GM21619 (cell line): ENCODE measurements around the gene DCAF8.

Experiments
- ATAC-seq: cut with Tn5 transposase; IDR thresholded peaks from one replicate; pipeline ENCODE4 v1.9.1; 2021; ENCODE audit not compliant: unreplicated experiment

Gene DCAF8

DNA sequence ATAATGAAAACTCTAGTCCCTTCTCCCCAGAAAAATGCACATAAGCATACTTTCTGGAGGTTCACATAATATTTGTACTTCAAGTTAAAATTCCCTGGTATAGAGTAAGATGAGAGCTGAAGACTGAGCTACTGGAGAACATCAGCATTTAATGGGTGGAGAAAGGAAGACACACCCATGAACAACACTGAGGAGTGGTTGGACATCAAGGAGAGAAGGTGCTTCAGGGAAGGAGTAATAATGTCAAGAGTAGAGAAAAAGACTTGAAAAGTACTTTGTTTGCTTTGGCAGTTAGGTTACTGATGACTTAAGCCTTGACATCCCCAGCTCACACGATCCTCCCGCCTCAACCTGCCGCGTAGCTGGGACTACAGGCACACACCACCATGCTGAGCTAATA lies 35.3 kb downstream of the DCAF8 start:
- ATAC-seq, result no peak

DNA sequence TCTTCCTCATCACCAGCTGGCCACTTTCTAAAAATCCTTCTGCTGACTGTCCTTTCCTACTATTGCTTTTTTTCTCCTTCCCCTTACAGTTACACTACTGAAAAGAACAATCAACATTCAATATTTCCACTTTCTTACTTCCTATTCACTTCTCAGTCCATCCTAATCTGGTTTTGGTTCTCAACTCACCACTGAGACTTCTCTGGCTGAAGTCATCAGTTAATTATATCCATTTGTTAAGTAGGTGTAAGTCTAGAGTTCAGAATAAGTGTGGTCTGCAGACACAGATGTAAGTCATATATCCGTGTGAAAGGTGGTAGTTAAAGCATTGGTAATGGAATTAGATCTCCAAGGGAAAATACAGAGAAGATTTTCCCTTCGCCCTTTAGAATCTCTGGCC lies 35.7 kb downstream of the DCAF8 start:
- ATAC-seq, result no peak

DNA sequence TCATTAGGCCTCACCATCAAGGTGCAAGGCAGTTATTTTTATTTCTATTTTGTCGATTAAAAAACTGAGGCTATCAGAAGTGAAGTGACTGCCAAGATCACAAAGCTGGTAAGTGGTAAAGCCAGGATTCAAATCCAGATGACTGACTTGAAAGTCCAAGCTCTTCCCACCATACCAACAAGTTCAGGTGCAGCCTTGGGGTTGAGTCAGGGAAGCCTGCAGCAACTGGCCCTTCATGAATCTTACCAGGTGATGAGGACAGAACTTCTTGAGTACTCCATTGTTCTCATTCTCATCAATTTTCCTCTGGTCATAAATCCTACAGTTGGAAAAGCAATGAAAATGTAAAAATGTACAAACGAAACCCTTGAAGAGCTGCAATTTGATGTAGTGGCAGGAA lies 37.0 kb downstream of the DCAF8 start:
- no peak for ATAC-seq

DNA sequence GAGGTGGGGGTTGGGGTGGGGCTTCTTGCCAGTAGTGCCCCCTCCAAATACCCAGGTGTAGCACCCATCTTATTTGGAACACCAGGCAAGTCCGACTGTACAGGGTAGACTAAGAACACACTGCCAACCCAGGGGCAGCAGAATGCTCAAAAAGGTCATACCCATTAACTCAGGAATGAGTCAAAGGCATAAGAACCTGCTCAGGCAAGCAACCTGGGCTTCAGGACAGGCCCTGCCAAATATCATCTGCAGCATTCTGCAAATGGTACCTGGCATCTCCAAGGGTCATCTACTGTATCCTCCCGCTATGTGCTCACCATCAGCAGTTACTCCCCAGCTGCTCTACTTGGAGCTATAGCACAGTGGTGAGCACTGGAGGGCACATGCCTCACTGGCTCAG lies 37.7 kb downstream of the DCAF8 start:
- ATAC-seq, result no peak

DNA sequence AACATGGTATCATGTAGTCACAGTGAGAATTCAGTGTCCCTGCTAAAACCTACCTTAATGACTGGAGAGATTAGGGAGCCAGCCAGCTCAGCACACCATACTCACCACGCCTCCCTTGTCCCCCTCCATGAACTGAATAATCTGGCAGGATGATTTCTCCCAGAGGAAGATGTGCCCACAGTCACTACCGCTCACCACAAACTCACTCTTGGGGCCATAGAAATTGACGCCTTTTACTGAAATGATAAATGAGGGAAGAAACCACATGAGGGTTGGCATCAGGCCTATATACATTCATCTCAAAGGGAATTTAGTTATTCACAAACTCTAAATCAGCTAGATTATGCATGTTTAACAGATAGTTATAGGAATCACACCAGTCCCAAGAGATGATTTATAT lies 39.8 kb downstream of the DCAF8 start:
- ATAC-seq, result no peak

DNA sequence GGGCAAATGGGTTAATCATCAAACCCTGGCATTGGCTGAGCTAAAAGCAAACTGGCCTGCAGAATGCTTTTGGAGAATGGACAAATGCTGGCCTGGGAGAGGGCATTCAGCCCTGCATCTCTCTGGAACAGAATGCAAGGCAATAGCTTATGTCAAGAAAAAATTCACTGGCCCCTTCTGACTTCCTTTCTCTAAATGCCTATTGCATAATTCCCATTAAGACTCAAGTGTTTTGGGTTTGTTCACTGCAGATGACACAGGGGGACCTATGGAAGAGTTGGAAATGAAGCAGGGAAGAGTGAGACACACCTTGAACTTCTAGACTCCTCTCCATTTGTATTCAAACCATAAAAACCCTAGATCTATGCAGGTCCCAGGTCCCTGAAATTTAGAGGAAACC lies 41.3 kb downstream of the DCAF8 start:
- ATAC-seq, result no peak

DNA sequence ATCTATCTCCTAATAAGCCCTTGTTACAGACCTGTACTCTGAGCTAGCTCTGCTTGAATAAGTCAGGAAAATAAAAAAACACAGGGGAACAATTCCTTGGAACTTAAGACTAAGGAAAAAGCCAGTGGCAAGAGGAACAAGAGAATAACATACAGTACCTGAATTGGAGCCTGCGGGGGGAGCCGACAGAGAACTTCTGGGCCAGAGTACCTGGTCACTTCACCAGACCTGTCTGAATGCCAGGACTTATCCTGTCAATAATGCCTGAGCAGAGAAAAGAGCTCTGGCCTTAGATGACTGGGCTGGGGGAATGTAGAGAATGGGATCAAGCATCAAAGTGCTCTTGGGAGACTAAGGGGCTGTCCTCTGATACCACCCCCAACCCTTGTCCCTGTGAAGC lies 42.0 kb downstream of the DCAF8 start:
- no peak for ATAC-seq

DNA sequence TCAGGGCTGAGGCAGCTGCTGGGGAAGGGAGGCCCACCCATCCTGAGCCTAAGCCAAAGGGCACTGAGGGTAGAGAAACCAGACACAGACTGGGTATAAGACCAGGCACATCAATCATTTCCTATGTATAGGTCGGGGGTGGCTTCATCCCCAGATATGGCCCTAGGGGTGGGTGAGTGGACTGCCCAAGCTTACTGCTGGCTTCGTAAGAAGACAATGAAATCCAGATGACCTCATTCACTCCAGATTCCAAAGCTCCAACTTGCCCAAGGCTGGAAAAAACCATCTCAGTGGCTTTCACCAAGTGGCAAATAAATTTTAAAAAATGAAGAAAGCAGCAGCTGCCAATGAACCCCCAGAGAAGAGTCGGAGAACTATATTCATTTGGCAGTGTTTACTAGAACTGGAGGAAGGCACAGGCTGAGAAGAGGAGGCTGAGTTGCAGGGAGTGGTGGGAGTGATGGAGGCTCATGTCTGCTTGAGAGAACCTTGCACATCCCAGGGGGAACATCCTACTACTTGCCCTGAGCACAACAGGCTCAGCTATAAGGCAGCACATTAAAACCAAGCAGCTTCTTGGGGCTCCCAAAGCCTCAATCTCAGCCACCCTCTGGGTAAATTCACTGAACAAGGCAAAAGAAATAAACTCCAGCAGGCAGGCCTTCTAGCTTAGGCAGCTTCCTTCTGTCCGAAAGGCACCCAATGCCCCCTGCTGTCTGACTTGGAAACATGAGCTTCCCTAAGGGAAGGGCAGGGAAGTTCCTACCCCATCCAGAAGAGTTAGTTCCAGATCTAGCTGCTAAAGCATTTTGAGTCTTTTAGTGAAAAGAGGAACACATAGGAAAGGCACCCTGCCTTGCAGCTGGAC lies 43.1 kb downstream of the DCAF8 start:
- ATAC-seq, result no peak

DNA sequence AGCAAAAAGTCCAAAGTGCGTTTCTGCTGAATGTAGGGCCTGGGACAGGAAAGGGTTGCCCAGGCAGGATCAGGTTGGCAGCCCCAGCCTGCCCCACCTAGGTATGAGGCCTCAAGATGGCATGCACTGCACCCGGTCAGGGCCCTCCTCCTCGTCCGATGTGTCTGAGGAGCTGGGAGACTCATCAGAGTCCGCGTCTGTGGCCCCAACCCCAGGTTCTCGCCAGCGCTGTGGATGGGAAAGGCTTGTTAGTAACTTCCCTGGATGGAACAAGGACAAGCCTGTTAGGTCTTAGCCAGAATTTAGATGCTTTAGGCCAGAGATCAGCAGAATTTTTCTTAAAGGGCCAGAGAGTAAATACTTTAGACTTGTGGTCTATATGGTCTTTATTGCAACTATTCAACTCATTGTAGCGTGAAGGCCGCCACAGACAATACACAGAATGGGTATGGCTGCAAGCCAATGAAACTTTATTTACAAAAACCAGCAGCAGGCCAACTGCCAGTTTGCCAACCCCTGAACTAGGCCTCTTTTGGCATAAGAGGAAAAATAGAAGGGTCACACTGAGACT lies 44.8 kb downstream of the DCAF8 start:
- no peak for ATAC-seq

DNA sequence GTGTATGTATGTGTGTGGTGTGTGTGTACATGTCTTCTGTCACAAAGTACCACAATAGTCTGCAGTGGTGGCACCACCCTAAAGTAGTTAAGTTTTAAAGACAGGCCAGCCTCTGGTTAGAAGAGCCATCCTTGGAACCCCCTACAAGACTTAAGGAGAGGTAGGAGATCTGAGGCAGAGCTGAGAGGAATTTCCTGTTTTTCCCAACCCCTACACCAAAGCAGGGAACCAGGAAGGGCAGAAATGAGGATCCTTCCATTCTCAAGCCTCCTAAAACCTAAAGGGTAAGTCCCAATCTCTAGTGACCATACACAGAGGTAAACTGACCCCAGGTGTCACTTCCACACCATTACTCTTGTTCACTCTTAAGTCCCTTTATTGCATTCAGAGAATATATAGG lies 46.0 kb downstream of the DCAF8 start:
- no peak for ATAC-seq

DNA sequence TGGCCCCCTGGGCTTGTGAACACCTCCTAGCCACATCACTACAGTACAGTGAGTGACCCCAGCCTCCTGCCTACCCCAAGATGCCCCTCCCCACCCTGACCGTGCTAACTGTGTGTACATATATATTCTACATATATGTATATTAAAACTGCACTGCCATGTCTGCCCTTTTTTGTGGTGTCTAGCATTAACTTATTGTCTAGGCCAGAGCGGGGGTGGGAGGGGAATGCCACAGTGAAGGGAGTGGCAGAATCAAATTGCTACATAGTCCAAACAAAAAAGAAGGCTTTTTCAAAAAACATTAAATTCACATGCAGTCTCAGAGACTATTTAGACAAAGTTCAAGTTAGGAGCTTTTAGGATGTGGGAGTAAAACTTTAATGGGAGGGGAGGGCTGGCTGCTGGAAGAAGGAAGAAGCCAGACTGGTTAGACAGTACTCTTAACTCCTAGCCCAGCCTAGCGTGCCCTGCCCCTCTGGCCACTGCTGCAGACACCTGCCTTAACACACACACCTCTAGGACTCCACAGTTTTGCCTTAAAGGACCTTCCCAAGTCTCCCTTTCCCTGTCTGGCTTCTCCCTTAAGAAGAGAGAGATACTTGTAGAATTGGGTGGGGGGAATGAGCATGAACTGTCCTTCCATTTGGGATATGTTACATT lies 47.7 kb downstream of the DCAF8 start:
- no peak for ATAC-seq

DNA sequence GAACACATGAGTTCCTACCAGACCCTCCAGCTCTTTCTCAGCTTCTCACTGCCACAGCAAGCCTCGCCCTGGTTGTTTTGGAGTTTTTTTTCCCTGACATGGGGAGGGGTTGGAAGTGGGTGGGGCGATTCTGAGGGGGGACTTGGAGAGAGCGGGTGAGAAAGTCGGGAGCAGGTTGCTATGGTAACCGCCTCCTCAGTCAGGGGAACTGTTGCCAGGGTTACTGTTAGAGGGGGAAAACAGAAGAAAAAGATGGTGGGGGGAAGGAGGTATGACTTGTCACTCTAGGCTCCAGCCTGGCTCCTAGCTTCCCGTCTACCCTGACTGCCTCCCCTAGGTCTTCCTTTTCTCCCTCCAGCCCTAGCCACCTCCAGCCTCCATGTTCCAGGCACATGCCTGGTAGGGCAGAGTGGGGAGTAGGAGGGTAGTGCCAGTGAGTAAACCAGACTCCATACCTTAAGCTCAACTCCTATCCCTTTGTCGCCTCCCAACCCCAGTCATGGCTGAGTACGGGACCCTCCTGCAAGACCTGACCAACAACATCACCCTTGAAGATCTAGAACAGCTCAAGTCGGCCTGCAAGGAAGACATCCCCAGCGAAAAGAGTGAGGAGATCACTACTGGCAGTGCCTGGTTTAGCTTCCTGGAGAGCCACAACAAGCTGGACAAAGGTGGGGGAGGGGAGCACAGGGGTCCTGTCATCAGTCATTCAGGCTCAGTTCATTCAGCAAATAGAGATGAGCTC lies 51.1 kb downstream of the DCAF8 start:
- no peak for ATAC-seq

DNA sequence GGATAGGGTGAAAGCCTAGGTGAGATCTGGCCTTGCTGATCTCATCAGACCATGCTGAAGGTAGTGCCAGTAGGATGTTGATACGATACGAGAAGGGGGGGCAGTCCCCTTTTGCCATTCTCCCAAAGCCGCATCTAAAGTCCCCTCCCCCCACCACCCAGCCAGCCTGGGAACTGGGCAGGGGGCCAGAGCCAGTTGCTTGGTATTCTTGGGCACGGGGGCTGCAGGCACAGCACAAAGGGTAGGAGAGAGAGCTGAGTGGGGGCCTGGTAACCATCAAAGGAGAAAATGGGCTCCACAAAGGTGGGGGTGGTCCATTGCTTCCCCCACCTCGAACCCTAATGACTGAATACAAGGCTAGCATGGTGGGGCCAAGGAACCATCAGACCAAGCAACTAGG lies 51.8 kb downstream of the DCAF8 start:
- ATAC-seq, result no peak

DNA sequence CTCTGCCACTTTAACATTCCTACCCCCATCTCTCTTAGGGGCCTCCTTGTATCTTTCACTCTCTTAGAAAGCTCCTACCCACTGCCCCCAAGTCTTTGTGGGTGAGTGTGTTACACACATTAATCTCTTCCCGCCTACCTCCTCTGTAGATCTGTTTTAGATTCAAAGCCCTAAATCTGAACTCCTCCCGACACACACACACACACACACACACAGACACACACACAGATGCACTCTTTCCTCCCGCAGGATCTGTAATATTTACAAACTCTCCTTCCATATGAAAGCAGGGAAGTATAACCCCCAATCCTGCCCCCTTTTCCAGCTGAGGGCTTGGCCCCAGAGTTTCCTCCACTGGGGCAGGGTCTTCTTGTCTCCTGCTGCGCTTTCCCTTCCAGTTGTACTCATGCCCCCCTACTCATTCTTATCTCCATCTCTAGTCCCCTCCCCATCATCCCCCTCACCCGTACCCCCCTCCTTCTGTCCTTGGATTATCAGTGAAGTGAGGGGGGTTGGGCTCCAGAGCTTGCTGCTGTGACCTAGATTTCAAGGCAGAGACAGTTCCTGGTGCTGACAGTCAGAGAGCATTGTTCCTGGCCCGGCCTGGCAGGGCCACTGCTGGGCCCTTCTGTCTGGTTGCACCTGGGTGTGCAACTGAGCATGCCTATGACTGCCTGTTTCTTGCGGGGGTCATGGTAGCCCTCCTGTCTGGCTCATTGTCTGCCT lies 52.9 kb downstream of the DCAF8 start:
- no peak for ATAC-seq

DNA sequence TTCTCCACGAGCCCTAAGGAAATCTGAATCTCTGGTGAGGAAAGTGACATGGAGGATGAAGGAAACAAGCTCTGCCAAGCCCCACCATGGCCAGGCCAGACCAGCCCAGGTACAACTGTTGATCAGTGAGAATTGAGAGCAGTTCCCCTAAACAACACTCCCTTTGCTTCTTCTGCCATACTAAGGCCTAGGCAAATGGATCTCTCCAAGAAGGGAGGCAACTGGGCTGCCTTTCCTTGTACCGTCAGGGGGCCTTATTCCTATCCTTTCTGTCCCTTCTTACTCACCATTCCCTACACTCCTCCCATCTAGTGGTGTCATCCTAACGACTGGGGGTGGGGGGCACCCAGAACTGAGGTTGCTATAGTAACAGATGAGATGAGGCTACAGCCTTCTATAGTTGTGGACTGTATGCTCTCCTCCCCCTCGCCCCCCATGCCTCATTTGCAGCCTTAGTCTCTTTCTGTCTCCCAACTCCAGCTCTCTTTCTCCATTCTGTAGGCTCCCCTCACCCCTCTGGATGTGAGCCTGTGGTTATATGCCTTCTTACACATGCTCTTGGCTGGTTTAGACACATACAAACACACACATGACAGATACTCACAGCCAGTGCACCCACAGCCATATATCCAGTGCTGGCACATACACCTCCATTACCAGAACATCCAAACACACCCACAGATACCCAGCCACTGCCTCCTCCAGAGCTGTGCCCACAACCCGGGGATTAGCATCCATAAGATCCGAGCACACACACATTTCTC lies 53.6 kb downstream of the DCAF8 start:
- no peak for ATAC-seq

DNA sequence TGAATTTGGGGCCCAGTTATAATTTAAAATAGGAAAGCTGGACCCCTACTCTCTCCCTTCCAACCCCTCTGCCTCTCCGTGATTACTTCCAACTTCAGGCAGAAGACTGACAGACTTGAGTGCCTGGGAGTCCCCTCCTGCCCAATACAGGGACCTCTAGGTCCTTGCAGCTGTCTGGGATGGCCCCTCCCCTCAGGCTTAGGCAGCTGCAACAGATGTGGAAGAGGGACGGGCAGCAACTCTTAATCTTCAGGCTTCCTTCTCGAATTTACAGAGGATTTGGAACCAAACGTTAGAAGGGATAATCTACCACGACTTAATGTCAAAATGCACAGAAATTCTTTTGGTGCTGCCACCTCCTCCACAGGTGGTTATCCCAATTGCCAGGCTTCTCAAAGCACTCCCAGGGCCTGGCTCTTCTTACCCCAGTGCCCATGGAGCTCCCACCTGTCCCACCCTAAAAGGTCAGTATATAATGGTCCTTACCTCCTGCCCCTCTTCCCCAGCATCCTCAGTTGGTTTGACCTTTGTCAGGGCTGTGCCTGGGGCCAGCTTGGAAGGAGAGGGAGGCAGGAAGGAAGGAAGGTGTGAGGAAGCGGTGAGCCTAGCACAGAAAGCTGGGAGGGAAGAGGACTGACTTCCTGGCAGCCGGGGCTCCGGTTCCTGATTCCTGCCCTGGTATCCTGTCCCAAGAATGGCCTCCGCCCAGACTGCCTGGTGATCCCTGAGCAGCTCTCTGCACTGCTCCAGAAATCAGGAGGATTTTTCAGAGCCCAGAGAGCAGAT lies 54.4 kb downstream of the DCAF8 start:
- ATAC-seq, result no peak

DNA sequence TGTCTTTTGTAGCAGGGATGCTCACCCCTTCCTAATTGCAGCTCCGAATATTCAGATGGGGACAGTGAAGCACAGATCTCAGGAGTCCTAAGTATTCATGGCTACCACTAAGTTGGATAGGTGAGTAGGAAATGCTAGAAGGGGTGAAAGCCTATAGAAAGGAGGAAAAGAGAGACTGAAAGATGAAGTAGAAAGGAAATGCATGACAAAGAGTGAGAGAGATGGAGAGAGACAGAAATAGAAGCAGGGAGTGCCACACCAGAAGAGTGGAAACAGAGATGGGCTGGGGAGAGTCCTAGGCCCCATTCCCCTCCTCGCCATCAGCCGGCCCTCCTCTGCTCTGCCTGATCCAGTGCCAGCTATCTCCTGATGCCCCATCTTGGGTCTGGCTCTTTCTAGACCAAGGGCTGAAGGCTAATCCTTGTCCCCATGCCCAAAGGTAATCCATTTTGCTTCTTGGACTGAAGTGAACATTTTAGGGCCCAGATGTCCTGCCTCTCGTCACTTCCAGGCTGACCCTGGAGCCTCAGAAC lies 55.2 kb downstream of the DCAF8 start:
- no peak for ATAC-seq

DNA sequence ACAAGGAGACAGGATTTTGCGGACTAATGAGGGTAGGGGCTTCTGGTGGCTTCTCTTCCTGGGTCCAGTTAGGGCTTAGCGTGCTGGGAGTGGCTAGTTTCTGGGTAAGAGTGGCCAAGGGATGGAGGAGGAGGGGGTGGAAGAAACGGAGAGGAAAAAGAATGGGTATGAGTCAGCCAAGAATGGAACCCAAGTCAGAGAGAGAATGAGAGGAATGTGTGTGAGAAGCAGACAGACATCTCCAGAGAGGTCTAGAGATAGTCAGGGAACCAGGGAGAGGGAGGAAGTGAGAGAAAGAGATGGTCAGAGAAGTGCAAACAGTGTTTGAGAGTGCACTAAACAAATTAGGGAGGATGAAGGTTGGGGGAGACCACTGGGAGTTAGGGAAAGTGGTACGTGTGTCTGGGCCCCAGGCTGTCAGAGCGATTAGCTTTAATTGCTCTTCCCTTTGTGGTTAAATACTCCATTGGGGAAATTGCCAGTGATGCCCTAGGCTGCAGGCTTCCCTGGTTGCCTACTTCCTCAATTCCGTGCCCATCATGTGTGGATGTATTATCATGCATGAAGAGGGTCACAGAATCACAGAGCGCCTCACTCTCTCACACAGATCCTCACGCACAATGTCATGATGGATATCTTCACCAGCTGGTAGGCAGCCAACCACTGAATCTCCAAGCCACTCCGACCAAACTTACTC lies 55.8 kb downstream of the DCAF8 start:
- no peak for ATAC-seq

DNA sequence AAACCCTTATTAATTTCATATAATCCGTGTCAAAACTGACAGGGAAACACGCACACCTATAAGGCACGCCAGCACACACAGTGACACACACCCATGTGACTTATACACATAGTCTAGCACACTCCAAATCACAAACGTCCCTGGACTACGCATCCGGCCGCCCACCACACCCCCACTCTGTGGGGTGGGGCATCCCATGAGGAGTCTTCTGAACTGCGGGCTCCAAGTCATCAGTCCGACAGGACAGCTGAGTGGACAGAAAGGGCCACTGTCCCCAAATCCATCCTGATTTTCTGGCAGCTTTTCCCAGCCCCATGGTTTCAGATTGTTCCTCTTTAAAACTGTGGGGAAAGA lies 56.3 kb downstream of the DCAF8 start:
- ATAC-seq, result peak; percentile 30
